OCI-LY3 (cell line): ENCODE results near the gene MEAK7.

Experiments
- CTCF ChIP-seq: fragments of 200-600, 300-600 bp; sonication (generic); IDR thresholded peaks from 2 replicates; pipeline ENCODE4 v1.5.1; 2014; ENCODE audit warnings: antibody characterized with exemption, low read length, low read depth
- EZH2phosphoT487 ChIP-seq: fragments of 200-600 bp; shearing (Covaris generic); IDR thresholded peaks from 2 replicates; pipeline ENCODE4 v1.6.1; 2018; ENCODE audit warnings: antibody characterized with exemption, mixed run types, low read depth

GRCh38 chr16:84466692-84467091 lies 37.8 kb downstream of the MEAK7 start:
- no peak for TF ChIP-seq CTCF
- no peak for TF ChIP-seq EZH2phosphoT487
